Measurements from ENCODE around the gene SHLD1. TPM values are rescaled to one million over a fixed set of nuclear protein-coding genes. Genes with fewer than 3 reads are reported as not detected.
"Not testable (repeated sequence)": the region's sequence is repeated elsewhere in the genome, so short reads cannot be mapped to it uniquely, and the experiment has no call there.

Gene SHLD1
- total and polyA plus RNA-seq, 7 donors: 0.99 to 18.7 (median 5.4) TPM

GRCh38 chr20:5718896-5719595, 31.2 kb upstream of the SHLD1 start:
- Histone ChIP-seq H3K36me3 (no peaks in the 10 kb centered on the region), H3K27me3 (no peaks in the 10 kb centered on the region), H3K27ac (peak overlapping the region in 2 of 4 donors; percentile 17 to 45), H3K4me1 (peaks cover 0 to 16% (median 9%) of the 10 kb centered on the region in 4 donors), H3K9me3 (no peaks in the 10 kb centered on the region), H3K4me3 (no peak overlapping the region)
- WGBS, 2 donors: 90 to 94% methylated on average over 1 of the region's 1 CpG
- no peak for DNase-seq
- intact Hi-C loops (cut with DNase I): no loop called here
- TF ChIP-seq CTCF (IDR thresholded peaks at IDR 0.05) (no peak), POLR2AphosphoS5 (IDR thresholded peaks at IDR 0.05) (peak in 2 of 4 donors; percentile 20 to 22), POLR2A (IDR thresholded peaks at IDR 0.05) (no peak), EP300 (IDR thresholded peaks at IDR 0.05) (no peak)

GRCh38 chr20:5719861-5720403, 30.3 kb upstream of the SHLD1 start:
- Histone ChIP-seq H3K4me1 (peaks cover 0 to 16% (median 9%) of the 10 kb centered on the region in 4 donors), H3K4me3 (no peak overlapping the region), H3K27ac (no peak overlapping the region), H3K9me3 (no peaks in the 10 kb centered on the region), H3K36me3 (no peaks in the 10 kb centered on the region), H3K27me3 (no peaks in the 10 kb centered on the region)
- TF ChIP-seq POLR2A (IDR thresholded peaks at IDR 0.05): no peak
- TF ChIP-seq CTCF (IDR thresholded peaks at IDR 0.05): no peak
- no peak for TF ChIP-seq EP300 (IDR thresholded peaks at IDR 0.05)
- no peak for TF ChIP-seq POLR2AphosphoS5 (IDR thresholded peaks at IDR 0.05)
- WGBS, 2 donors: 72 to 77% methylated on average over 6 of the region's 6 CpGs
- no peak for DNase-seq
- intact Hi-C loops (cut with DNase I): no loop called here

- intact Hi-C loops (cut with DNase I): no loop called here
- no peaks in the 10 kb centered on the region for H3K36me3 ChIP-seq
- peaks cover 0 to 16% (median 9%) of the 10 kb centered on the region in 4 donors for H3K4me1 ChIP-seq
- H3K27me3 ChIP-seq: no peaks in the 10 kb centered on the region
- 86 to 89% methylated on average over 5 of the region's 5 CpGs for WGBS, 2 donors
- TF ChIP-seq POLR2A (IDR thresholded peaks at IDR 0.05) (no peak), CTCF (IDR thresholded peaks at IDR 0.05) (no peak), EP300 (IDR thresholded peaks at IDR 0.05) (no peak), POLR2AphosphoS5 (IDR thresholded peaks at IDR 0.05) (no peak)
- no peaks in the 10 kb centered on the region for H3K9me3 ChIP-seq
- H3K4me3 ChIP-seq: no peak overlapping the region
- no peak for DNase-seq
- no peak overlapping the region for H3K27ac ChIP-seq
Observed at GRCh38 chr20:5720696-5721095, 29.5 kb upstream of the SHLD1 start.

GRCh38 chr20:5721356-5721755, 28.8 kb upstream of the SHLD1 start:
- H3K27me3 ChIP-seq; H3K4me3 ChIP-seq; intact Hi-C loops (cut with DNase I); DNase-seq; H3K9me3 ChIP-seq; H3K36me3 ChIP-seq; H3K27ac ChIP-seq: not testable (repeated sequence)
- 96 to 99% methylated on average over 6 of the region's 6 CpGs for WGBS, 2 donors
- H3K4me1 ChIP-seq: peaks cover 0 to 16% (median 9%) of the 10 kb centered on the region in 4 donors

- Histone ChIP-seq H3K27me3 (no peaks in the 10 kb centered on the region), H3K4me3 (no peak overlapping the region), H3K27ac (no peak overlapping the region), H3K4me1 (peaks cover 0 to 16% (median 9%) of the 10 kb centered on the region in 4 donors), H3K36me3 (no peaks in the 10 kb centered on the region), H3K9me3 (no peaks in the 10 kb centered on the region)
- no peak for DNase-seq
- WGBS, 2 donors: 84 to 91% methylated on average over 9 of the region's 9 CpGs
- TF ChIP-seq POLR2AphosphoS5 (IDR thresholded peaks at IDR 0.05): no peak
- no peak for TF ChIP-seq CTCF (IDR thresholded peaks at IDR 0.05)
- TF ChIP-seq POLR2A (IDR thresholded peaks at IDR 0.05): no peak
- intact Hi-C loops (cut with DNase I): no loop called here
Observed at GRCh38 chr20:5722927-5723326, 27.3 kb upstream of the SHLD1 start.

GRCh38 chr20:5725183-5725463, 25.1 kb upstream of the SHLD1 start:
- H3K27me3 ChIP-seq; H3K27ac ChIP-seq; H3K4me3 ChIP-seq; H3K9me3 ChIP-seq; intact Hi-C loops (cut with DNase I); H3K36me3 ChIP-seq; DNase-seq: not testable (repeated sequence)
- 92 to 93% methylated on average over 3 of the region's 3 CpGs for WGBS, 2 donors
- H3K4me1 ChIP-seq: peaks cover 0 to 15% (median 9%) of the 10 kb centered on the region in 4 donors

Measured in sigmoid colon (tissue), 7 donors.